Activated naive CD4-positive, alpha-beta T cell treated with anti-CD3 and anti-CD28 coated beads, Interleukin-2, amount 50 U/mL, for 72 hours (primary cell): Measurements from ENCODE around the gene AGPAT2. TPM values are rescaled to one million over a fixed set of nuclear protein-coding genes. Genes with fewer than 3 reads are reported as not detected.

ENCODE experiments used
- ATAC-seq, 2 donors: fragments of 150-1000 bp; cut with Tn5 transposase; 2 replicates each; pipeline ENCODE4 v1.10.0; 2021; ENCODE audit warnings: mild to moderate bottlenecking in 2 of 2, moderate library complexity in 2 of 2
- DNase-seq, 2 donors: peaks; one replicate each; pipeline ENCODE4 v3.0.0; 2021 to 2022; ENCODE audit warnings: low spot score in 2 of 2
- H3K27ac Mint-ChIP-seq, 2 donors: one replicate each; pipeline ENCODE4 v1.8.0; 2022; ENCODE audit warnings: mild to moderate bottlenecking in 2 of 2, mixed read lengths in 2 of 2
- H3K36me3 Mint-ChIP-seq, 2 donors: one replicate each; pipeline ENCODE4 v1.8.0; 2022; ENCODE audit warnings: mixed read lengths in 2 of 2
- H3K9me3 Mint-ChIP-seq, 2 donors: one replicate each; pipeline ENCODE4 v1.8.0; 2022; ENCODE audit warnings: mixed read lengths in 2 of 2
- total RNA-seq, 2 donors: library from RNA; stranded (reverse); gene quantifications; one replicate each; pipeline ENCODE4 v1.2.3, GENCODE V29; 2022

The AGPAT2 gene
- total RNA-seq, 2 donors from 2014 or later: 7.4 to 18.9 TPM

- H3K9me3 Mint-ChIP-seq: no peaks in the 10 kb centered on the region
Observed at GRCh38 chr9:136685216-136685615, 2.0 kb downstream of the AGPAT2 start.

GRCh38 chr9:136684799-136685198, 2.5 kb downstream of the AGPAT2 start:
- DNase-seq (no peak), ATAC-seq (no peak)
- H3K9me3 Mint-ChIP-seq: no peaks in the 10 kb centered on the region
- no peaks in the 10 kb centered on the region for H3K36me3 Mint-ChIP-seq
- no peak overlapping the region for H3K27ac Mint-ChIP-seq

More at GRCh38 chr9:136685216-136685615, 2.0 kb downstream of the AGPAT2 start:
- no peak overlapping the region for H3K27ac Mint-ChIP-seq
- ATAC-seq: no peak
- H3K36me3 Mint-ChIP-seq: no peaks in the 10 kb centered on the region
- no peak for DNase-seq

DNA sequence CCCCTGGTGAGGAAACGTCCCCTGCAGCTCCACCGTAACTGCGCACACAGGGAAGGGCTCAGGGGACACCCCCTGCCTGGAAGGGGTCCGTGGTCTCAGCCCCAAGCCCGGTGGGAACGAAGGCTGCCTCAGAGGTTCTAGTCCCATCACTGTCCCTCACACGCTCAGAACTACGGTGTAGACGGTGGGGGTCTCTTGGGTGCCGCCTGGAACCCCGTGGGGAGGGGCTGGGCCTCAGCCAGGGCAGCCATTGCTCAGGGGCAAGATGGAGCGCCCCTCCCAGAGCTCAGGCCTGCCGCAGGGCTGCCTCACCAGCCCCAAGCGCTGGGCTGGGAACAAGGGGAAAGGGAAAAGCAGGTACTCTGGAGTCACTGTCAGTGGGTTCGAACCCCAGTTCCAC, 2.9 kb downstream of the AGPAT2 start:
- H3K27ac Mint-ChIP-seq: no peak overlapping the region
- no peaks in the 10 kb centered on the region for H3K36me3 Mint-ChIP-seq
- ATAC-seq (no peak), DNase-seq (no peak)
- no peaks in the 10 kb centered on the region for H3K9me3 Mint-ChIP-seq

DNA sequence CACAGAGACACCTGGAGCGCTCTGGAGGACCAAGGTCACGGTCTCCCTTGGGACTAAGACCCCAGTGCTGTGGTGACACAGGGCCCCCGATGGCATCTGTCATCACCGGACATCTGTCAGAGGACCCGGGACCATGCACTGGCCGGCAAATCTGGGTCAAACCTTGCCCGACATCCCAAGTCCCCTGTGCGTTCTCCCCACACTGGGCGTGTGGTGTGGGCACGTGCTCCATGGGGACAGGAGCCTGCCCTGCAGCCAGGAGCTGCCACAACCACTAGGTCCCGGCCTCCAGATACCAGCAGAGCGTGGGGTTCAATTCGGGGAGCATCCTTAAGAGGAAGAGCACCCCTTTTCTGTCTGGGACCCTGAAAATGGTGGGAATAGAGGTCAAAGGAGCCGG, 3.5 kb downstream of the AGPAT2 start:
- ATAC-seq (no peak), DNase-seq (no peak)
- no peaks in the 10 kb centered on the region for H3K9me3 Mint-ChIP-seq
- no peaks in the 10 kb centered on the region for H3K36me3 Mint-ChIP-seq
- H3K27ac Mint-ChIP-seq: no peak overlapping the region

- Mint-ChIP-seq H3K36me3 (no peaks in the 10 kb centered on the region), H3K9me3 (no peaks in the 10 kb centered on the region), H3K27ac (no peak overlapping the region)
- no peak for ATAC-seq
- DNase-seq: no peak
Observed at GRCh38 chr9:136683173-136683745, 4.0 kb downstream of the AGPAT2 start.

DNA sequence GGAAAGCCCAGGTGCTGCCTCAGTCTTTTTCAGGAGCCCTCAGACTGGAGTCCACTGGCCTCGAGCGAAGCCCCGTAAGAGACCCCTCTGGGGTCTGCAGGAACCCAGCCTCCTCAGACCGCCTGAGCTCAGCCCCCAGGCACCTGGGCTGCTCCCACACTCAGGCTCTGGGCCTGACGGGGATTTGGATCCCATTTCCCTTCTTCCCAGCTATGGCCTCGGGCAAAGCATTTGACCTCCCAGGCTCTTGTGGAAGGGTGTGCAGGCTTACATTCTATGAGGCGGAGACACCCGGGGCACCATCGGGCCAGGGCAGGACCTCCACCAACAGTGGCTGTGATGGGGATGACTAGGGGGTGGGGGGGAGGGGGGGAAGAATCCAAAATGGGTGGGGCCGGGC, 4.5 kb downstream of the AGPAT2 start:
- no peaks in the 10 kb centered on the region for H3K9me3 Mint-ChIP-seq
- no peaks in the 10 kb centered on the region for H3K36me3 Mint-ChIP-seq
- DNase-seq (no peak), ATAC-seq (no peak)
- no peak overlapping the region for H3K27ac Mint-ChIP-seq

DNA sequence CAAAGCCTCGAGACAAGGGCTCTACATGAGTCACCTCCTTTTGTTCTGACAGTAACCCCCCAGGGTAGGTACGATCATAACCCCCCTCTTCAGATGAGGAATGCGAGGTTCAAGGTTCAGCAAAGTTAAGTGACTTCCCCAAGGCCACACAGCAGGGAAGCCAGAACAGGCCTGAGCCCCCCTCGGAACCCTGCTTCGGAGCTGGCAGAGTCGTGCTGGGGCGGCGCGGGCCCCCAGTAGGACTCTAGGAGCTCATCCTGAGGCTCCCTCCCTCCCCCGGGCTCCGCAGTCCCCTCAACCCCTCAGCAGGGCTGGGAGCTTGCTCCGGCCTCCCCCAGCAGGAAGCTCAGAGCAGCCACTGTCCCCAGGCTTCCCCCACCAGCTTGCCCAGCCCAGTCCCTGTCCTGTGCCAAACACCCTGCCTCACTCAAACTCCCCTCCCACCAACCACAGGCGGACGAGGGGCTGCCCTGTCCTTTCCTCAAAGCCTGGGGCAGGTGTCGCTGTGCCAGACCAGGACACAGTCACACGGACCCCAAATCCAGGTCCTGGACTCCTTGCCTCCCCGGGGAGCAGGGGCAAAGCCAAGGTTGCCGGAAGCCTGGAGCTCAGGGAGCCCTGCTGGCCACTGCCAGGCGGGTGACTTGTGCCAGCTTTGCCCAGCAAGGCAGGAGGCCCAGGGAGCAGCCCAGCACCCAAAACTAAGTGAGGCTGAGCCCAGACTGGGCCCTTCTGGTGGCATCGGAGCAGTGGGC, 5.1 kb downstream of the AGPAT2 start:
- H3K9me3 Mint-ChIP-seq: no peaks in the 10 kb centered on the region
- H3K27ac Mint-ChIP-seq: no peak overlapping the region
- ATAC-seq (no peak), DNase-seq (no peak)
- H3K36me3 Mint-ChIP-seq: no peaks in the 10 kb centered on the region

- H3K9me3 Mint-ChIP-seq: no peaks in the 10 kb centered on the region
- DNase-seq: no peak
- peak overlapping the region in 1 of 2 donors; percentile 57 for H3K27ac Mint-ChIP-seq
- no peak for ATAC-seq
- H3K36me3 Mint-ChIP-seq: no peaks in the 10 kb centered on the region
Observed at GRCh38 chr9:136681029-136681428, 6.2 kb downstream of the AGPAT2 start.

- H3K9me3 Mint-ChIP-seq: no peaks in the 10 kb centered on the region
- DNase-seq (no peak), ATAC-seq (no peak)
- no peak overlapping the region for H3K27ac Mint-ChIP-seq
- H3K36me3 Mint-ChIP-seq: no peaks in the 10 kb centered on the region
Observed at GRCh38 chr9:136679431-136679941, 7.8 kb downstream of the AGPAT2 start.

GRCh38 chr9:136678624-136679023, 8.6 kb downstream of the AGPAT2 start:
- ATAC-seq (no peak), DNase-seq (no peak)
- no peak overlapping the region for H3K27ac Mint-ChIP-seq
- H3K9me3 Mint-ChIP-seq: no peaks in the 10 kb centered on the region
- H3K36me3 Mint-ChIP-seq: no peaks in the 10 kb centered on the region

DNA sequence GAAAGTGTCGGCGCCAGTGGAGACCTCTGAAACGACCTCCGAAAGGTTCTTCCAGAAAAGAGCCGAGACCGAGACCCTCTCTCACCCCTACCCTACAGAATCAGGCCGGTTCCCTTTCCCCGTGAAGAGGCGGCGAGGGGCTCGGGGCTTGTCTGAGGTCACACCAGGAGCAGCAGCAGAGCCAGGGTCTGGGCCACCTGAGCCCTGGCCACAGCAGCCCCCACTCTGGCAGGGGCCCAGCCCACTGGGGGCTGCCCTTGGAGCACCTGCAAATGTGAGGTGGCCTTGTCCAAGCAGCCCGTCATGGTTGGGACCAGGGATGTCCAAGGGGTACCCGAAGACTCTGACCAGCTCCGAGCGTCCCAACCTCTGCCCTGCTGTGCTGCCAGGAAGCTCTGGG, 9.2 kb downstream of the AGPAT2 start:
- H3K27ac Mint-ChIP-seq: no peak overlapping the region
- ATAC-seq (no peak), DNase-seq (no peak)
- H3K9me3 Mint-ChIP-seq: no peaks in the 10 kb centered on the region
- no peaks in the 10 kb centered on the region for H3K36me3 Mint-ChIP-seq

DNA sequence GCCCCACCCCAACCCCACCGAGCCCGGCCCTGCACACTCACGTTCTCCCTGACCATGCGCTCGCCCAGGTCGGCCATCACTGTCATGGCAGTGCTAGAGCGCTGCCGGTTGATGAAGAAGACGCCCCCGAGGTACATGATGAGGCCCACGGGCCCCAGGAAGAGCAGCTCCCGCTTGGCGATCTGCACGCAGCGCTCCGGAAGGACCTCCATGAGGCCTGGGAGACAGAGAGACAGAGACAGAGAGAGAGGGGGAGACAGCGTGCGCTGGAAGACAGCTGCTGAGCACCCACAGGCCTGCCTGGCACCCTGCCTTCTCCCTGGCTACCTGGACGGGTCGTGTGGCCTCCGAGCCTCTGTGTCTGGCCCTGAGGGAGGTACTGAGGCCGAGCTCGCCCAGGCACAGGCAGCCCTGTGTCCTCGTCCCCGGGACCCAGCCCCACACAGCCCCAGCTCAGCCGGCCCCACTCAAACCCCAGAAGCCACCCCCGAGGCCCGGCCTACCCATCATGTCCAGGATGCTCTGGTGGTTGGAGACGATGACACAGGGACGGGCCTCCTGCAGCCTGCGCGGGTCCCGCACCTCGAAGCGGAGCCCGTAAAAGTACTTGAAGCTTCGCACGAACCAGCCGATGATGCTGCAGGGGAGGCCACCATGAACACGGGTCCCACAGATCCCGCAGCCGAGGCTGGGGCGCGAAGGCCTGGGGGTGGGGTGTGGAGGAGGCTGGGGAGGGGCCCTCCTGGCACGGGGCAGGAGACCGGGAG, 10.2 kb downstream of the AGPAT2 start:
- DNase-seq (no peak), ATAC-seq (no peak)
- Mint-ChIP-seq H3K27ac (no peak overlapping the region), H3K9me3 (no peaks in the 10 kb centered on the region), H3K36me3 (no peaks in the 10 kb centered on the region)

GRCh38 chr9:136676297-136676794, 10.9 kb downstream of the AGPAT2 start:
- no peaks in the 10 kb centered on the region for H3K36me3 Mint-ChIP-seq
- no peaks in the 10 kb centered on the region for H3K9me3 Mint-ChIP-seq
- no peak for DNase-seq
- H3K27ac Mint-ChIP-seq: no peak overlapping the region
- ATAC-seq: no peak

- Mint-ChIP-seq H3K27ac (no peak overlapping the region), H3K36me3 (no peaks in the 10 kb centered on the region), H3K9me3 (no peaks in the 10 kb centered on the region)
- DNase-seq (no peak), ATAC-seq (no peak)
Observed at GRCh38 chr9:136675477-136676296, 11.6 kb downstream of the AGPAT2 start.

GRCh38 chr9:136674786-136675349, 12.4 kb downstream of the AGPAT2 start:
- H3K9me3 Mint-ChIP-seq: no peaks in the 10 kb centered on the region
- ATAC-seq (no peak), DNase-seq (no peak)
- H3K27ac Mint-ChIP-seq: no peak overlapping the region
- no peaks in the 10 kb centered on the region for H3K36me3 Mint-ChIP-seq
